SK-N-SH treated with all-trans-retinoic acid at 6 μM for 48 hours (cell line): Measurements from ENCODE around the gene DPYSL3.

ENCODE experiments used
- ARNTL ChIP-seq: fragments of 450-650 bp; formaldehyde crosslinking; IDR thresholded peaks from 2 replicates; pipeline ENCODE4 v1.5.0; 2020; ENCODE audit warnings: low read depth, mild to moderate bottlenecking, moderate library complexity, borderline replicate concordance
- GLIS3 ChIP-seq: fragments of 250-450 bp; sonication (Bioruptor Pico); IDR thresholded peaks from 2 replicates; pipeline ENCODE4 v1.5.0; 2020; ENCODE audit warnings: mild to moderate bottlenecking, moderate library complexity
- PPARA ChIP-seq: fragments of 250-450 bp; sonication (Bioruptor Pico); IDR thresholded peaks from 2 replicates; pipeline ENCODE4 v1.5.0; 2020; ENCODE audit warnings: mild to moderate bottlenecking, borderline replicate concordance
- RARB ChIP-seq: fragments of 250-450 bp; sonication (Bioruptor Pico); IDR thresholded peaks from 2 replicates; pipeline ENCODE4 v1.8.0; 2021; ENCODE audit warnings: mild to moderate bottlenecking, moderate library complexity
- SNAI2 ChIP-seq: fragments of 250-450 bp; sonication (Bioruptor Pico); IDR thresholded peaks from 2 replicates; pipeline ENCODE4 v1.5.0; 2020; ENCODE audit warnings: mild to moderate bottlenecking, moderate library complexity
- TOX ChIP-seq: fragments of 250-450 bp; sonication (Bioruptor Pico); IDR thresholded peaks from 2 replicates; pipeline ENCODE4 v1.8.0; 2021; ENCODE audit warnings: mild to moderate bottlenecking, moderate library complexity, borderline replicate concordance
- ZFP30 ChIP-seq: fragments of 450-650 bp; formaldehyde crosslinking; IDR thresholded peaks from 2 replicates; pipeline ENCODE4 v1.5.0; 2022; ENCODE audit warnings: mild to moderate bottlenecking, moderate library complexity
- ZNF565 ChIP-seq: fragments of 450-650 bp; formaldehyde crosslinking; conservative IDR thresholded peaks from 2 replicates; pipeline ENCODE4 v1.5.0; 2020; ENCODE audit warnings: low read depth, mild to moderate bottlenecking, moderate library complexity
- ZNF8 ChIP-seq: fragments of 450-650 bp; formaldehyde crosslinking; IDR thresholded peaks from 2 replicates; pipeline ENCODE4 v1.5.0; 2020; ENCODE audit warnings: mild to moderate bottlenecking, moderate library complexity
- TF ChIP-seq, protein P1 (sequence below): fragments of 250-450 bp; sonication (Bioruptor Pico); IDR thresholded peaks from 2 replicates; pipeline ENCODE4 v1.8.0; 2020; ENCODE audit warnings: mild to moderate bottlenecking, moderate library complexity, borderline replicate concordance
- TF ChIP-seq, protein P2 (sequence below): fragments of 250-450 bp; sonication (Bioruptor Pico); IDR thresholded peaks from 2 replicates; pipeline ENCODE4 v1.5.1; 2020; ENCODE audit warnings: low read depth, mild to moderate bottlenecking, moderate library complexity

DNA sequence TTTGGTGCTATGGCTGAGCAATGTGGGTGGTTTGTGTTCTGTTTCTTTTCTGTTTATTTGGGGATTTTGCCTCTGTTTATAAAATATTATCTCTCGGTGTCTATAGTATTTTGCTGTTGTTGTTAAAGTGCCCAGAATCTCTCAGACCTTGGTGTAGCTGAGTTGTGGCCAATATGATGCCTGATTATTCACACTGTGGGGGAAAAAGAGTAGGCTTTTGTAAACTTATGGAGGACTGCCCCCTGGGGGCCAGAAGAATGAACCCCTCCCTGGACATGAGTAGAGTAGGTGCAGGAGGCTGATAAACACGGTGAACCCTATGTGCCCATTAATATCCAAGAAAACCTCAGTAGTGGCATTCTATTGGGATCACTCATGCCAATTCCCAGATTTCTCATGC is 49.0 kb upstream of the DPYSL3 start:
- TF ChIP-seq ZFP30 (no peak), ARNTL (CRISPR knock-in tag) (no peak), ZNF565 (no peak), PPARA (CRISPR knock-in tag) (no peak), GLIS3 (CRISPR knock-in tag) (no peak), RARB (no peak), TOX (CRISPR knock-in tag) (no peak), ZNF8 (CRISPR knock-in tag) (no peak), SNAI2 (CRISPR knock-in tag) (no peak)
- TF ChIP-seq, protein P1, sequence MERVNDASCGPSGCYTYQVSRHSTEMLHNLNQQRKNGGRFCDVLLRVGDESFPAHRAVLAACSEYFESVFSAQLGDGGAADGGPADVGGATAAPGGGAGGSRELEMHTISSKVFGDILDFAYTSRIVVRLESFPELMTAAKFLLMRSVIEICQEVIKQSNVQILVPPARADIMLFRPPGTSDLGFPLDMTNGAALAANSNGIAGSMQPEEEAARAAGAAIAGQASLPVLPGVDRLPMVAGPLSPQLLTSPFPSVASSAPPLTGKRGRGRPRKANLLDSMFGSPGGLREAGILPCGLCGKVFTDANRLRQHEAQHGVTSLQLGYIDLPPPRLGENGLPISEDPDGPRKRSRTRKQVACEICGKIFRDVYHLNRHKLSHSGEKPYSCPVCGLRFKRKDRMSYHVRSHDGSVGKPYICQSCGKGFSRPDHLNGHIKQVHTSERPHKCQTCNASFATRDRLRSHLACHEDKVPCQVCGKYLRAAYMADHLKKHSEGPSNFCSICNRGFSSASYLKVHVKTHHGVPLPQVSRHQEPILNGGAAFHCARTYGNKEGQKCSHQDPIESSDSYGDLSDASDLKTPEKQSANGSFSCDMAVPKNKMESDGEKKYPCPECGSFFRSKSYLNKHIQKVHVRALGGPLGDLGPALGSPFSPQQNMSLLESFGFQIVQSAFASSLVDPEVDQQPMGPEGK (CRISPR knock-in tag): no peak
- TF ChIP-seq, protein P2, sequence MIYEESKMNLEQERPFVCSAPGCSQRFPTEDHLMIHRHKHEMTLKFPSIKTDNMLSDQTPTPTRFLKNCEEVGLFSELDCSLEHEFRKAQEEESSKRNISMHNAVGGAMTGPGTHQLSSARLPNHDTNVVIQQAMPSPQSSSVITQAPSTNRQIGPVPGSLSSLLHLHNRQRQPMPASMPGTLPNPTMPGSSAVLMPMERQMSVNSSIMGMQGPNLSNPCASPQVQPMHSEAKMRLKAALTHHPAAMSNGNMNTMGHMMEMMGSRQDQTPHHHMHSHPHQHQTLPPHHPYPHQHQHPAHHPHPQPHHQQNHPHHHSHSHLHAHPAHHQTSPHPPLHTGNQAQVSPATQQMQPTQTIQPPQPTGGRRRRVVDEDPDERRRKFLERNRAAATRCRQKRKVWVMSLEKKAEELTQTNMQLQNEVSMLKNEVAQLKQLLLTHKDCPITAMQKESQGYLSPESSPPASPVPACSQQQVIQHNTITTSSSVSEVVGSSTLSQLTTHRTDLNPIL (CRISPR knock-in tag): no peak
